HK-2 (cell line): ENCODE data around the gene ANKS1A.

Experiments
- DNase-seq: peaks from one replicate; pipeline ENCODE4 v3.0.0-alpha.2; 2018; ENCODE audit not compliant: unreplicated experiment

ANKS1A gene

DNA sequence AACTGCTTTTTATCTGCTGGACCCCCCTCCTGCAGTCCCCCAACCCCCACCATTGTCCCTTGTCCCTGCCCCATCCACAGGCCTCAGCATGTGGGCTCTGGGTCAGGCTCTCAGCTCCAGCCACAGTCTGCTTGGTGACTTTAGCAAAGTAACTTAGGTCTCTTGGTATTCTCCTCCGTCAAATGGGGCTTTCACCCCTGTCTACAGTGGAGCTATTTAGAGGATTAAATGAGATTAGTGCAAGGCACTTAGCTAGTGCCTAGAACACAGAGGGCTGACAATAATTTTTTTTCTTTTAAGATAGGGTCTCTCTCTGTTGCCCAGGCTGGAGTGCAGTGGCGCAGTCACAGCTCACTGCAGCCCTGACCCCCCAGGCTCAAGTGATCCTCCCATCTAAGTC lies 180.2 kb downstream of the ANKS1A start:
- no peak for DNase-seq

DNA sequence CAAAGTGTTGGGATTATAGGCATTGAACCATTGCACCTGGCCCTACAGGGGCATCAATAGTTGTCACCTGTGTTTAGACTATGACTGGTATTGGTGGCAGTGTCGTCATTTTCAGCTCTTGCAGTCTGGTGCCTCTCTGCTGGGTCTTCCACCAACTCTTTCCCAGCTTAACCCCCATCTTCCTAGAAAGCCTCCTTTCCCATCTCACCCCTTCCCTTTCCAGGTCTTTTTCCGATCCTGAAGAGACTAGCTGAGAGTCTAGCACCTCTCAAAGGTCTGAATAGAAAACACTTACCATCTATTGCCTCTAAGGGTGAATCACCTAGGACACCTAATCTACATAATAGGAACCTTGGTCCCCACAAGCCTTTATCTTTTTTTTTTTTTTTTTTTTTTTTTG lies 181.1 kb downstream of the ANKS1A start:
- no peak for DNase-seq

GRCh38 chr6:35071347-35071994 lies 182.4 kb downstream of the ANKS1A start:
- no peak for DNase-seq

GRCh38 chr6:35072051-35072697 lies 183.1 kb downstream of the ANKS1A start:
- no peak for DNase-seq

DNA sequence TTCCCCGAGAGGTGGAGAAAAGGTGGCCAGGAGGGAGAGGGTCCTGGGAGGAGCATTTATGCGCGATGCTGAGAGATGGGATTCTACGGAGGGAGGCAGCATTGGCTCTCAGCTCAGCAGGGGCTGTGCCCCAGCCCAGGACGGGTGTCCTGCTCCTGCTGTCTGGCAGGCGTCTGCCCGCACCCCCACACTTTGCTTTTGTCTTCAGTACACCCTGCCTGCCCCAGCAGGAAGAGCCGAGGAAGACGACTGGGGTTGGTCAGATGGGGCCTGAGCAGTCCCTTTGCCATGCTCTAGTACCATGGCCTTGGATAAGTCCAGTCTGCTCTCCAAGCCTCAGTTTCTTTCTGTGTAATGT lies 183.6 kb downstream of the ANKS1A start:
- DNase-seq: no peak

GRCh38 chr6:35073211-35073610 lies 184.2 kb downstream of the ANKS1A start:
- no peak for DNase-seq

DNA sequence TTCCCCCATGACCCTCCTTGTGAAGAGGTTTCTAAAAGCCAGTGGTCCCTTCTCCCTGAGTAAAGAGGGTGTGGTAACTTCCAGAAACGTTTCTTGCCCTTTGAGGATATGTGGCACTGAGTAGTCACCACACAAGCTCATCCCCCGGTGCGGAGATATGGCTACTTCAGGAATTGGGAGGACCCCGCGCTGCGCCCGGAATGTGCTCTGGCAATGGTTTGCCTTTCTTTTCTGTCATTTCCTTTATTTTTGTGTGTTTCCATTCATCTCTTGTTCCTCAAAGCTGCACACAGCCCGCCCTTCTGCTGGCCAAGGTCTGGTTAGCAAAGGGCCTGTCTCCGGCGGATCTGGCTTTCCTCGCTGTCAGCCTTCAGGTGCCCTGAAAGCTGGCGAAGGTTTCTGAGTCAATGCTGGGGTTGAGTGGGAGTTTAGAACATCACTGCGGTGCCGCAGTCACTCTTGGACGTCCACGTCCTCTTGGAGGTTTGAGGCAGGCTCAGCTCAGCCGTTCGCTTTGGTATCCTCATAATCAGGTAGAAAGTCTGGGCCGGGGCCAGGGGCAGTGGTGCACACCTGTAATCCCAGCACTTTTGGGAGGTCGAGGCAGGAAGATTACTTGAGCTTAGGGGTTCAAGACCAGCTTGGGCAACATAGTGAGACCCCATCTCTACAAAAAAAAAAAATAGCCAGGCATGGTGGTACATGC lies 184.9 kb downstream of the ANKS1A start:
- no peak for DNase-seq

DNA sequence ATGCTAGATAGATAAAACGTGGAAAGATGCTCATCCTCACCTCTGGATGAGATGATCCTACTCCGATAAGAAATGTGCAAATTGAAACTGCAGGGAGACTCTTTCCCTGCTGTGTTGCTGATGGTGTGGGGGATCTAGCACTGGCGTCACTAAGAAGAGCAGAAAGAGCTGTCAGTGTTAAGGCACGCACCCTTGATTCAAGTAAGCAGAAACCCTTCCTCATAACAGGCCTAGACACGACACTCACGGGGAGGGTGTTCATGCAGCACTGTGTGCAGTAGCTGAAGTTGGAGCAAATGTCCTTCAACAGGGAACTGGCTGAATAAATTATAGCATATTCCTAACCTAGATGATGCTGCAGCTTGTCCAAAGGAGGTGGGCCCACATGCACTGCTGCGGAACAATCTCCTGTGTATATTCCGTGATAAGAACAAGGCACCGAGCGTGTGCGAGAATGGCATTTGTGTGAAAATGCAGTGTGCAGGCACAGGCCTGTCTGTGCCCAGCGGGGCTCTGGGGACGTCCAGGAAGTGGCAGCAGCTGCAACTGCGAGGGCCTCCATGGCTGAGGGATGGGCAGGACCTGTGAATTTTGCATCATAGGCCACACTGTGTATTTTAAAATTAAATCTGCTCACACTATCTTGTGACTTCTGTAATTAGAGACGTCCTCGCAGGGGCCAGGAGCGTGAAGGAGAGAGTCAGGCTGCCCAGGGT lies 188.1 kb downstream of the ANKS1A start:
- DNase-seq: no peak

GRCh38 chr6:35077713-35078105 lies 188.7 kb downstream of the ANKS1A start:
- DNase-seq: no peak

DNA sequence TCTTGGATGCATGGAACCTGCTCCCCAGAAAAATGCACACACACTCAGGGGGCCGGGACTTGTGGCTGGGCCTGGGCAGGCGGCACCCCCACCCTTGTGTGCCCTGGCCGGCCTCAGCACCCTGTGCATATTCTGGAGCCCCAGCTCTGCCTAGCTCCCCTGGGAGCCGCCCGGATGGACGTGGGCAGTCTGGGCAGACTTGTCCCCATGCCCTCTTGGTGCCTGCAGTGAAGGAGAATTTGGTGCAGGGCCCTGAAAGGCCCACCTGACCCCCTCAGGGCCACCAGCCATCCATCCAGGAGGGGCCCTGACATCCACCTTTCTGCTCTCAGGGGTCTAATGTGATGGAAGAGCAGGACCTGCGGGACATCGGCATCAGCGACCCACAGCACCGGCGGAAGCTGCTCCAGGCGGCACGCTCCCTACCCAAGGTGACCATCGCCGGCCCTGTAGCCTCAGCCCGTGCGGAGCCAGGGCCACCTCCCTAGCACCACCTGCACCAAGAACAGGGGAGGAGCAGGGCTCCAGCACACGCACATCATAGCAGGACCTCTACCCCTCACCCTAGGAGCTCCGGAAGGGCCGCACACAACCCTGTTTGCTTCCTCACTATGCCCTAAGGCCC lies 189.3 kb downstream of the ANKS1A start:
- no peak for DNase-seq

GRCh38 chr6:35078896-35079295 lies 189.8 kb downstream of the ANKS1A start:
- DNase-seq: no peak

GRCh38 chr6:35079311-35080000 lies 190.4 kb downstream of the ANKS1A start:
- DNase-seq: no peak

DNA sequence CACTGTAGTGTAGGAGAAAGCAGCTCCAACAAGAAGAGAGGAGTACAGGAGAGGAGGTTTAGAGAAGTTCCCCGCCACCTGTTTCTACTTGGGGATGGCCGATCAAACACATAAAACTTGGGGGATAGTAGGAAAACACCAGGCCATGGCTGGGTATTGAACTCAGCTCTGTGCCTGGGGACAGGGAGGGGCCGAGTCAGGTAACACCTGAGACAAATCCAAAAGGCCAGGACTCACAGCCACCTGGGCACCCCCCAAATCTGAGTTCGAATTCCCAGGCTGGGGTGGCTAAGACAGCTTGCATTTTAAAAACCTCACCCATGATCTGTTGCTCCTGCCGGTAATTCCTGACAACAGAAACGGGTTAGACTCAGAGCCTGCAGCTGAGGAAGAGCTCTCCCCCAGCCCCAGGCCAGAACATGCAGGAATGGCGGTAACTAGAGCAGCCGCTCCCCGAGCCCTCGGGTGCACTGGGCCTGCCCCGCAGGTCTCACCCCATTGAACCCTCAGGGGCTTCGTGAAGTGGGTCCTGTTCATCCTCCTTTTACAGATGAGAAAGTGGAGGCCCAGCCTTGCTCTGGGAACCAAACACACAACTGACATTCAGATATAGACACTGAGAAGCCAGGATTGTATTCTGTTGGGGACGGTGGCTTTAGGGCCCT lies 191.1 kb downstream of the ANKS1A start:
- no peak for DNase-seq

- DNase-seq: no peak
Measured at GRCh38 chr6:35080821-35081425, 191.9 kb downstream of the ANKS1A start.

- DNase-seq: no peak
Measured at GRCh38 chr6:35081426-35081851, 192.4 kb downstream of the ANKS1A start.

DNA sequence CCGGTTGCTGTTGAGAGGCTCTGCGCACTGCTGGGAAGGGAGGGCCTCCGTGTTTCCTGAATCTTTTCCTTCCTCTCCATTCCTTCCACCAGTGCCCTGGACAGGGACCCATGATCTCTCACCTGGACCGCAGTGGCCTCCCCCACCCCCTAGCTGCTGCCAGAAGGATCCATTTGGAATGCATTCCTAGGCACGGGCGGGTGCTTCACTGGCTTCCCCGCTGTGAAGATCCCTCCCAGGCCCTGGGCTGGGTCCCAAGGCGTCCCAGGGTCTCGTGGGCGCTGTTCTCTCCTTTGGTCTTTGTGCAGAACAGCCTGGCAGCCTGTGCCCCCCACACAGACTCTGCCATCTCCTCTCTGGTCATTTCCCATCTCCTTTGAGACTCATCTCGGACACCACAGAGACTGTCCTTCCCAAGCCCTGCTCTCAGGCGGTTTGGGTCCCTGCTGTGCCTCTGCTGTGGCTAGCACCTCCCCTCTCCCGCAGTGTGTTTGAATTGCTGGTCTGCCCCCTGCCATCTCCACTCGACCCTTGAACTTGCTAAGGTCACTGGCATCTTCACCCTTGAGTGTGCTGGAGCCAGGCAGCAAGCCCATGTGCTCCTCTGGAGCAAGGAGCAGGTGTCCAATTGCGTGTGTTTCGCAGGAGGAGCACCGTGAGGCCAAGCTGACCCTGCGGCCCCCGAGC lies 193.1 kb downstream of the ANKS1A start:
- DNase-seq: no peak

DNA sequence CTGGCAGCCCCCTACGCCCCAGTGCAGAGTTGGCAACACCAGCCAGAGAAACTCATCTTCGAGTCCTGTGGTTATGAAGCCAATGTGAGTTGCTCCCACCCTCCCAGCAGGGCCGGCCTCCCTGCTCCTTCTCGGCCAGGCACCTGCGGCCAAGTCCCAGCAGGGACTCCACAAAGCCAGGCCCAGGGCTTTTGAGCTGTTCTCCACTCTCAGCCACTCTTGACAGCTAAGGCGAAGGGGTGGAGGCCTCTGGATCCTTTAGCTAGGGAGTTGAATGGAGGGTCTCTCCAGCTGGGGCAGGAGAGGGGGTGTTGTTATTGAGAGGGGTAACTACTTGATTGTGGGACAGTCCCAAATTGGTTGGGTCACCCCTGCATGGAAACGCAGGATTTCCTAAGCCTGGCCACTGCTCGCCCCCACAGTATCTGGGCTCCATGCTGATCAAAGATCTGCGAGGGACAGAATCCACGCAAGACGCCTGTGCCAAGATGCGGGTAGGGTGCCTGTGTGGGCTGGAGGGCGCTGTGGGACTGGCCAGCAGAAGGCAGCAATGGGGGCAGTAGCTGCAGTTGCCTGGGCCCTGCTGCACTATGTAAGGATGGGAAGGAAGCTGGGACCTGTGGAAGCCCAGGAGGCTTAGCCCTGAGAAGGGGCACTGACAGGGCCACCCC lies 193.8 kb downstream of the ANKS1A start:
- DNase-seq: no peak

GRCh38 chr6:35083507-35083906 lies 194.5 kb downstream of the ANKS1A start:
- DNase-seq: no peak

DNA sequence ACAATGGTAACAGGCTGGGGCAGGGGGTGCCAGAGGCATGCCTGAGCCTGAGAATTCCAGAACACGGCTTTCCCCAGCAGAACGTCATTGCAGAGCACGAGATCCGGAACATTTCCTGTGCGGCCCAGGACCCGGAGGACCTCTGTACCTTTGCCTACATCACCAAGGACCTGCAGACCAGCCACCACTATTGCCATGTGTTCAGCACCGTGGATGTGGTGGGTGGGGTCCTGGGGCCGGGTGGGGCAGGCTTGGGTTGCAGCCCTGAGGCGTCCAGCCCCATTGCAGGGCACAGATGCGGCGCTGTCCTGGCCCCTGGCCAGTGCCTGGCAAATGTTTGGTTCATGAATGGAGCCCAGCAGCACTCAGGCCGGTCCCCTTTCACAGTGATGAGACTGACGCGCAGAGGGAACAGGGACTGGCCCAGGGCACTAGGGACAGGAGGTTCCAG lies 195.0 kb downstream of the ANKS1A start:
- no peak for DNase-seq
